PFSK-1 (cell line): ENCODE results near the gene DNAJC27.

Experiments
- FOXP2 ChIP-seq: optimal IDR thresholded peaks from 2 replicates; pipeline ENCODE3; 2011; ENCODE audit warnings: borderline replicate concordance, control low read depth, inconsistent platforms; ENCODE audit not compliant: insufficient read depth; ENCODE audit errors: extremely low read length, extremely low read depth
- REST ChIP-seq, 2 experiments: IDR thresholded peaks; 2 replicates each; pipeline versions ENCODE4 v1.6.1 to v1.8.0; 2011 to 2012; ENCODE audit warnings: low read depth in 2 of 2, low read length in 2 of 2, control low read depth in 1 of 2, inconsistent platforms in 1 of 2, mild to moderate bottlenecking in 1 of 2, moderate library complexity in 1 of 2; ENCODE audit not compliant: insufficient read depth in 1 of 2
- SIN3A ChIP-seq: IDR thresholded peaks from 2 replicates; pipeline ENCODE4 v1.6.1; 2012; ENCODE audit warnings: mild to moderate bottlenecking, low read length, moderate library complexity, borderline replicate concordance; ENCODE audit not compliant: insufficient read depth
- TAF1 ChIP-seq: IDR thresholded peaks from 2 replicates; pipeline ENCODE4 v1.6.1; 2012; ENCODE audit warnings: low read length, control low read depth, borderline replicate concordance; ENCODE audit not compliant: insufficient read depth

- no peak for TF ChIP-seq FOXP2
- TF ChIP-seq REST (IDR thresholded peaks at IDR 0.05; ENCODE audit: insufficient read depth in 1 of 2, low read depth in 2 of 2, low read length in 2 of 2), result no peak
- no peak for TF ChIP-seq SIN3A
- no peak for TF ChIP-seq TAF1
These were observed 9.9 kb downstream of the DNAJC27 start for GRCh38 chr2:24961903-24962302.
